ENCODE measurements around the gene C1orf53. TPM values are rescaled to one million over a fixed set of nuclear protein-coding genes. Genes with fewer than 3 reads are reported as not detected.

Gene C1orf53
- total and polyA plus RNA-seq, 2 of the 8 experiments (the other 6 are each of a cell fraction or from before 2014, with no cell fraction given): 0.56 to 1.3 TPM

DNA sequence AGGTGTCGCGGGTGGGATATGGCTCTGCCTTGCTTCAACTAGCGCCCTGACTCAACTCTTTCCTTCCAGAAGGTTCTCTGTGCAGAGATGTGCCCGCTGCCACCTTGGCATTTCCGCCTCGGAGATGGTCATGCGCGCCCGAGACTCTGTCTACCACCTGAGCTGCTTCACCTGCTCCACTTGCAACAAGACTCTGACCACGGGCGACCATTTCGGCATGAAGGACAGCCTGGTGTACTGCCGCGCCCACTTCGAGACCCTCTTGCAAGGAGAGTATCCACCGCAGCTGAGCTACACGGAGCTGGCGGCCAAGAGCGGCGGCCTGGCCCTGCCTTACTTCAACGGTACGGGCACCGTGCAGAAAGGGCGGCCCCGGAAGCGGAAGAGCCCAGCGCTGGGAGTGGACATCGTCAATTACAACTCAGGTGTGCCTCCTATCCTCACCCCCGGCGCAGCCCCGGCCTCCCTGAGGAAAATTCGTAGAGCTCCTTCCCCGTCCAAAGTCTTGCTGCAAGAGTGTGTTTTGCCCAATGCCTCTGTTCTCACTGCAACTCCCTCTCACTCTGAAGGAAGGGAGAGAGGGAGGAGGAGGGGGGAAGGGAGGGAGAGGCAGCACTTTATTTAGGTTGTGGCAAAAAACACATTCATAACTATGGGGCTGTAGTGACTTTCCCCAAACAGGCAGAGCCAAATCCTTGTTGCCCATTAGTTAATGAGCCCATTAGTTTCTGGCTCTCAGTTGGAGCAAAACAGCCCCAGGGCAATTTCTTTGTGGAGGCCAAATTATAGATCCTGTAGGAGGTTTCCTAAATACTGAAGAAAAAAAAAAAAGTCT lies 19.0 kb downstream of the C1orf53 start (continued):
- TF ChIP-seq EP300 (IDR thresholded peaks at IDR 0.05; ENCODE audit: borderline replicate concordance in 1 of 2, low read depth in 2 of 2, low read length in 2 of 2) (no peak), CHD2 (IDR thresholded peaks at IDR 0.05; ENCODE audit: low read length) (no peak), SUZ12 (IDR thresholded peaks at IDR 0.05; ENCODE audit: low read length) (peak; percentile 90), EZH2 (IDR thresholded peaks at IDR 0.05; ENCODE audit: low read depth, low read length, severe bottlenecking) (peak; percentile 83), RNF2 (IDR thresholded peaks at IDR 0.05; ENCODE audit: borderline replicate concordance, low read depth, low read length, missing control alignments, poor library complexity, severe bottlenecking) (peak; percentile 92), ZNF274 (IDR thresholded peaks at IDR 0.05; ENCODE audit: borderline replicate concordance, extremely low read depth, low read length) (no peak), SP1 (IDR thresholded peaks at IDR 0.05; ENCODE audit: low read depth, low read length) (no peak), POU5F1 (IDR thresholded peaks at IDR 0.05; ENCODE audit: low read depth, low read length) (no peak), KDM4A (IDR thresholded peaks at IDR 0.05; ENCODE audit: low read depth, low read length, severe bottlenecking) (peak; percentile 93)
